BLaER1 (cell line): Measurements from ENCODE around the gene ZBTB5.
"Not testable (repeated sequence)": the region's sequence is repeated elsewhere in the genome, so short reads cannot be mapped to it uniquely, and the experiment has no call there.

ENCODE experiments used
- H3K27ac ChIP-seq: shearing (Covaris generic); formaldehyde crosslinking; 2 replicates; pipeline ENCODE4 v1.8.1; 2022
- H3K27me3 ChIP-seq: shearing (Covaris generic); formaldehyde crosslinking; 2 replicates; pipeline ENCODE4 v1.8.1; 2022
- H3K36me3 ChIP-seq: shearing (Covaris generic); formaldehyde crosslinking; 2 replicates; pipeline ENCODE4 v1.8.1; 2022
- H3K4me1 ChIP-seq: shearing (Covaris generic); formaldehyde crosslinking; 2 replicates; pipeline ENCODE4 v1.8.1; 2022
- H3K4me2 ChIP-seq: shearing (Covaris generic); formaldehyde crosslinking; 2 replicates; pipeline ENCODE4 v1.8.1; 2022
- H3K4me3 ChIP-seq: shearing (Covaris generic); formaldehyde crosslinking; 2 replicates; pipeline ENCODE4 v1.8.1; 2022
- H3K9ac ChIP-seq: shearing (Covaris generic); formaldehyde crosslinking; 2 replicates; pipeline ENCODE4 v1.8.1; 2022
- H3K9me3 ChIP-seq: shearing (Covaris generic); formaldehyde crosslinking; 2 replicates; pipeline ENCODE4 v1.8.1; 2022
- H4K20me1 ChIP-seq: shearing (Covaris generic); formaldehyde crosslinking; 2 replicates; pipeline ENCODE4 v1.8.1; 2022
- Cebpa-rat ChIP-seq: shearing (Covaris generic); IDR thresholded peaks from 2 replicates; pipeline ENCODE4 v1.8.1; 2022

ZBTB5 gene

GRCh38 chr9:37398464-37399025 lies 66.7 kb downstream of the ZBTB5 start:
- Histone ChIP-seq H3K27ac (no peak overlapping the region), H3K4me2 (no peak overlapping the region), H3K4me3 (no peak overlapping the region), H3K4me1 (peaks cover 27% of the 10 kb centered on the region), H3K36me3 (no peaks in the 10 kb centered on the region), H3K9ac (no peak overlapping the region), H4K20me1 (no peaks in the 10 kb centered on the region), H3K27me3 (no peaks in the 10 kb centered on the region), H3K9me3 (no peaks in the 10 kb centered on the region)
- TF ChIP-seq Cebpa-rat, result no peak

GRCh38 chr9:37397948-37398347 lies 67.3 kb downstream of the ZBTB5 start:
- H4K20me1 ChIP-seq, H3K36me3 ChIP-seq, H3K27ac ChIP-seq, H3K27me3 ChIP-seq, H3K9ac ChIP-seq, H3K9me3 ChIP-seq, H3K4me2 ChIP-seq, H3K4me3 ChIP-seq: not testable (repeated sequence)
- peaks cover 23% of the 10 kb centered on the region for H3K4me1 ChIP-seq

DNA sequence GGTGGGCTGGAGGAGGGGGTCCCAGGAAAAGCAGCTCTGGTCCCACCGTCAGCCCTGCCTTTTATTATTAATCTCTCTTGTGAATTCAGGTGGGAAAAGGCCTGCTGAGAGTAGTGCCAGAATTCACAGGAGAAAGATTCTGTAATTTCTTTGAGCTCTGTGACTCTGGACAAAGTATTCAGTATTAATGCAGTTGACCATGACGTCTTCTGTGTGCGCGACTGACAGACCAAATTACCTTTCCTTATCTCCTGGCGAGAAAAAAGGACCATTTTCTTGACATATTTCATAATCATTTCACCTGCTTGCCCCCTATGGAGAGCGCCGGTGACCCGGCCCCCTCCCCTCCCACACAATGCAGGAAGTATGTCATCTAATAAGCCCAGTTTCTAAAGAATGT lies 69.6 kb downstream of the ZBTB5 start:
- Histone ChIP-seq H3K27me3 (no peaks in the 10 kb centered on the region), H3K4me3 (no peak overlapping the region), H3K4me1 (peaks cover 17% of the 10 kb centered on the region), H4K20me1 (no peaks in the 10 kb centered on the region), H3K4me2 (no peak overlapping the region), H3K9me3 (no peaks in the 10 kb centered on the region), H3K27ac (no peak overlapping the region), H3K36me3 (no peaks in the 10 kb centered on the region), H3K9ac (no peak overlapping the region)
- no peak for TF ChIP-seq Cebpa-rat

GRCh38 chr9:37395229-37395628 lies 70.0 kb downstream of the ZBTB5 start:
- peaks cover 17% of the 10 kb centered on the region for H3K4me1 ChIP-seq
- no peak overlapping the region for H3K4me2 ChIP-seq
- no peak overlapping the region for H3K27ac ChIP-seq
- no peak overlapping the region for H3K9ac ChIP-seq
- no peaks in the 10 kb centered on the region for H3K27me3 ChIP-seq
- no peaks in the 10 kb centered on the region for H3K9me3 ChIP-seq
- H3K4me3 ChIP-seq, result no peak overlapping the region
- no peak for TF ChIP-seq Cebpa-rat
- H4K20me1 ChIP-seq, result no peaks in the 10 kb centered on the region
- no peaks in the 10 kb centered on the region for H3K36me3 ChIP-seq

DNA sequence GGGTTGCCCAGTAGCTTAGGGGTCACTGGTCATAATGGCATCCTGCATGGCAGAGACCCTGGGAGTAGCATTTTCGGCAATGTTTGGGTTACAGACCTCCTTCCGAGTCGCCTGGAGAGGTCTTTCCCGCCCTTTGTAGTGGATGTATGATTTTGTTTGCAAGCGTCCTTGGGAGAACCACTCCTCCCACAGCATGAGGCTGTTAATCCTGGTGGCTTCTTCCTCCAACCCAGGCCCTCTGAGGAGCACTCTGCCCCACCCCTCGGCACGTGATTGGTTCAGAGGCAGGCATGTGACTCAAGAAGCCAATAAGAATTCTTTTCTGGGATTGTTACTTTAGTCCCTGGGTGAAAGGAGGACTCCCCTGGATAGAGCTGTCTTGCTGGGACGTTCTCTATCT lies 73.0 kb downstream of the ZBTB5 start:
- Histone ChIP-seq H3K9me3 (no peaks in the 10 kb centered on the region), H4K20me1 (no peaks in the 10 kb centered on the region), H3K4me2 (no peak overlapping the region), H3K27ac (no peak overlapping the region), H3K4me1 (peaks cover 10% of the 10 kb centered on the region), H3K9ac (no peak overlapping the region), H3K27me3 (no peaks in the 10 kb centered on the region), H3K36me3 (no peaks in the 10 kb centered on the region), H3K4me3 (no peak overlapping the region)
- TF ChIP-seq Cebpa-rat, result no peak

DNA sequence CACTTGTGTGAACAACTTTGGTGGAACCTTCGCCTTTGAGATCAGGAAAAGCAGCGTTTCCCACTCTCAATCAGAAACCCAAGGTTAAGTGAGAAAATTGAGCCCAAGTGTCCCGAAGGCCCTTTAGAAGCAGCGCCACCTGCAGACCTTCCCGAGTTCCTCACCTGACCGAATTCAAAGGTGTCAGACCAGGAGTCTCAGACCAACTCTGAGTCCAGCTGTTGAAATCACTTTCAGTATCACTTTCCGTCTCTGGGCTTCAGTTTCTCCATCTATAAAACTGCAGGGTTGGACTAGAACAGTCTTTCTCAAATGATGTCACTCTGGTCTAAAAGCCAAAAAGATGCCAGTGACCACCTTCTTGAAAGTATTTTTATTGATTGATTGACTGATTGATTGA lies 74.5 kb downstream of the ZBTB5 start:
- H3K4me2 ChIP-seq, result no peak overlapping the region
- no peak overlapping the region for H3K4me3 ChIP-seq
- no peaks in the 10 kb centered on the region for H3K9me3 ChIP-seq
- H3K27ac ChIP-seq, result no peak overlapping the region
- H3K27me3 ChIP-seq, result no peaks in the 10 kb centered on the region
- H3K4me1 ChIP-seq, result peaks cover 17% of the 10 kb centered on the region
- H4K20me1 ChIP-seq, result no peaks in the 10 kb centered on the region
- no peak overlapping the region for H3K9ac ChIP-seq
- no peak for TF ChIP-seq Cebpa-rat
- no peaks in the 10 kb centered on the region for H3K36me3 ChIP-seq
